Esophagus squamous epithelium (tissue), 5 donors: ENCODE measurements around the gene GNL2. TPM values are rescaled to one million over a fixed set of nuclear protein-coding genes. Genes with fewer than 3 reads are reported as not detected.

Experiments
- DNase-seq: peaks from one replicate; lab custom pipeline; 2025; lab: John Stamatoyannopoulos, UW
- H3K27ac ChIP-seq, 4 donors: fragments of 200-600 bp; sonication (generic); one replicate each; pipeline ENCODE4 v1.5.1; 2016 to 2019; ENCODE audit warnings: mild to moderate bottlenecking in 1 of 4
- H3K27me3 ChIP-seq, 4 donors: fragments of 200-600 bp; sonication (generic); 1 replicate in 3 of 4; 2 replicates in 1 of 4; pipeline versions ENCODE4 v1.5.1 to v1.6.0; 2017 to 2021; ENCODE audit warnings: antibody characterized with exemption in 1 of 4
- H3K36me3 ChIP-seq, 3 donors: fragments of 200-600 bp; sonication (generic); one replicate each; pipeline ENCODE4 v1.5.1; 2016 to 2019
- H3K4me1 ChIP-seq, 3 donors: fragments of 200-600 bp; sonication (generic); one replicate each; pipeline ENCODE4 v1.5.1; 2017 to 2019
- H3K4me3 ChIP-seq, 4 donors: fragments of 200-600 bp; sonication (generic); 1 replicate in 3 of 4; 2 replicates in 1 of 4; pipeline ENCODE4 v1.5.1; 2016 to 2019; ENCODE audit warnings: mild to moderate bottlenecking in 2 of 4, moderate library complexity in 1 of 4
- H3K9me3 ChIP-seq, 3 donors: fragments of 200-600 bp; sonication (generic); one replicate each; pipeline ENCODE4 v1.5.1; 2016 to 2019
- POLR2A ChIP-seq, 4 donors: fragments of 450-650 bp; IDR thresholded peaks; one replicate each; pipeline ENCODE4 v1.6.1; 2017; ENCODE audit warnings: antibody characterized with exemption in 4 of 4, mild to moderate bottlenecking in 4 of 4, moderate library complexity in 3 of 4
- WGBS, 2 donors: methylation state at CpG; one replicate each; pipeline ENCODE4 v1.1.5; 2018; 5-methylcytosine and 5-hydroxymethylcytosine counted together
- intact Hi-C: fragments of 100-400 bp; cut with DNase I; formaldehyde crosslinking; loops from one replicate; pipeline ENCODE4 v1.15.0; 2022
- total RNA-seq, 4 donors: library from RNA; depleted of rRNA; stranded (reverse); fragments of >200 nt; gene quantifications; one replicate each; pipeline ENCODE4 v1.1.0, GENCODE V29; 2016
- TF ChIP-seq, protein P1 (sequence below), 6 experiments: fragments of 450-650 bp in 4 of 6; fragments of 200-600 bp in 2 of 6; sonication (generic) in 2 of 6; IDR thresholded peaks; one replicate each; pipeline ENCODE4 v1.5.1; 2016 to 2019; ENCODE audit warnings: antibody characterized with exemption in 6 of 6, mild to moderate bottlenecking in 4 of 6, moderate library complexity in 4 of 6
- donor health status: DM: yes; HTN: yes; CAD: no.

The GNL2 gene
- total RNA-seq, 4 donors from 2014 or later = 27.5 to 53.2 (median 37.1) TPM

GRCh38 chr1:37621326-37621870 lies 25.7 kb upstream of the GNL2 start:
- no peaks in the 10 kb centered on the region for H3K9me3 ChIP-seq
- H3K27ac ChIP-seq = no peak overlapping the region
- H3K4me1 ChIP-seq = no peaks in the 10 kb centered on the region
- no peaks in the 10 kb centered on the region for H3K36me3 ChIP-seq
- TF ChIP-seq, protein P1, sequence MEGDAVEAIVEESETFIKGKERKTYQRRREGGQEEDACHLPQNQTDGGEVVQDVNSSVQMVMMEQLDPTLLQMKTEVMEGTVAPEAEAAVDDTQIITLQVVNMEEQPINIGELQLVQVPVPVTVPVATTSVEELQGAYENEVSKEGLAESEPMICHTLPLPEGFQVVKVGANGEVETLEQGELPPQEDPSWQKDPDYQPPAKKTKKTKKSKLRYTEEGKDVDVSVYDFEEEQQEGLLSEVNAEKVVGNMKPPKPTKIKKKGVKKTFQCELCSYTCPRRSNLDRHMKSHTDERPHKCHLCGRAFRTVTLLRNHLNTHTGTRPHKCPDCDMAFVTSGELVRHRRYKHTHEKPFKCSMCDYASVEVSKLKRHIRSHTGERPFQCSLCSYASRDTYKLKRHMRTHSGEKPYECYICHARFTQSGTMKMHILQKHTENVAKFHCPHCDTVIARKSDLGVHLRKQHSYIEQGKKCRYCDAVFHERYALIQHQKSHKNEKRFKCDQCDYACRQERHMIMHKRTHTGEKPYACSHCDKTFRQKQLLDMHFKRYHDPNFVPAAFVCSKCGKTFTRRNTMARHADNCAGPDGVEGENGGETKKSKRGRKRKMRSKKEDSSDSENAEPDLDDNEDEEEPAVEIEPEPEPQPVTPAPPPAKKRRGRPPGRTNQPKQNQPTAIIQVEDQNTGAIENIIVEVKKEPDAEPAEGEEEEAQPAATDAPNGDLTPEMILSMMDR (IDR thresholded peaks at IDR 0.05) = no peak
- TF ChIP-seq POLR2A (IDR thresholded peaks at IDR 0.05) = no peak
- DNase-seq = no peak
- intact Hi-C loops = no loop called here
- H3K4me3 ChIP-seq = no peak overlapping the region
- H3K27me3 ChIP-seq = peaks cover 0 to 80% (median 0%) of the 10 kb centered on the region in 4 donors
- 52 to 54% methylated on average over 10 of the region's 10 CpGs for WGBS, 2 donors

DNA sequence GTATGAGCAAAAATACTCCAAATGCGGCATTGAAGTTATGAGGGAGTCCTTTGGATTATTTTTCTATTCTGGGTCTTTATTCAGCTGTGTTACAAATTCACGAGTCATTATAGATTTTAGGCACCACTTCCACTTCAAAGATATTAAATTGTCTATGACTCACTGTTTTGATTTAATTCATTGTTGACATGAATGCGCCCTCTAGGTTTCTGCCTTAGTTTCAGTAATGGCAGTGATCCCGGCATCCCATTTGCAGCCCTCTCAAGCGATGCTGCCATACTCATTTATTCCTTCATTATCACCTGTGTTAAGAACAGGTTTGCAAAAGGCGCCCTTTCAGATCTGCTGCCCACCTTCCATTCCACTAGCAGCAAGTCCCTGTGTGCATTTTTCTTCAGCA lies 25.0 kb upstream of the GNL2 start:
- H3K4me1 ChIP-seq = no peaks in the 10 kb centered on the region
- WGBS, 2 donors = 50 to 72% methylated on average over 5 to 6 of the region's 6 CpGs
- DNase-seq = no peak
- H3K9me3 ChIP-seq = no peaks in the 10 kb centered on the region
- TF ChIP-seq, protein P1 (IDR thresholded peaks at IDR 0.05) = no peak
- no peak for TF ChIP-seq POLR2A (IDR thresholded peaks at IDR 0.05)
- intact Hi-C loops = no loop called here
- no peaks in the 10 kb centered on the region for H3K36me3 ChIP-seq
- peaks cover 0 to 80% (median 0%) of the 10 kb centered on the region in 4 donors for H3K27me3 ChIP-seq
- H3K27ac ChIP-seq = no peak overlapping the region
- H3K4me3 ChIP-seq = no peak overlapping the region

DNA sequence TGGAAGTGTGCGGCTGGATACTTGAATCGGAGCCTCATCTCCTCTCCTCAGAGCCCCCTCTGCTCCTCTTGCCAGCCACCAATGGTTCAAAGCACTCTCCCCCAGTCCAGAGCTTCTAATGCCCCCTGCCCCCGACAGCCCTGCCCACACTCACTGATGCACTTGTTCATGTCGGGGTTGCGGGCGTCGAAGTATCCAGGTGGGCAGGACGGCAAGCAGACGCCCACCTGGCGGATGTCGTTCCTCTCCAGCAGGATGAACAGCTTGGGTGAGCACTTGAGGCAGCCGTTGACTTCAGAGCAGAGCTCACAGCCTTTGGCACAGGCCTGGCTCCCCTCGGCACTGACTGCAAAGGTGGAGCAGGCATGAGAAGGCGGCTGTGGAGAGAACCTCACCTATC lies 20.6 kb upstream of the GNL2 start:
- Histone ChIP-seq H3K27ac (no peak overlapping the region), H3K27me3 (peaks cover 0 to 81% (median 0%) of the 10 kb centered on the region in 4 donors), H3K4me3 (no peak overlapping the region), H3K36me3 (no peaks in the 10 kb centered on the region), H3K9me3 (no peaks in the 10 kb centered on the region), H3K4me1 (no peaks in the 10 kb centered on the region)
- intact Hi-C loops = no loop called here
- TF ChIP-seq, protein P1 (IDR thresholded peaks at IDR 0.05) = no peak
- no peak for TF ChIP-seq POLR2A (IDR thresholded peaks at IDR 0.05)
- DNase-seq = no peak
- WGBS, 2 donors = 78 to 84% methylated on average over 4 to 10 of the region's 14 CpGs

GRCh38 chr1:37614105-37614504 lies 18.4 kb upstream of the GNL2 start:
- intact Hi-C loops = no loop called here
- TF ChIP-seq, protein P1 (IDR thresholded peaks at IDR 0.05) = no peak
- no peak for TF ChIP-seq POLR2A (IDR thresholded peaks at IDR 0.05)
- H3K9me3 ChIP-seq = no peaks in the 10 kb centered on the region
- H3K4me1 ChIP-seq = no peaks in the 10 kb centered on the region
- H3K36me3 ChIP-seq = no peaks in the 10 kb centered on the region
- no peak overlapping the region for H3K27ac ChIP-seq
- DNase-seq = no peak
- H3K27me3 ChIP-seq = peaks cover 0 to 62% (median 0%) of the 10 kb centered on the region in 4 donors
- 93% methylated on average over 3 of the region's 5 CpGs; no CpG with 5 or more reads in 1 of the 2 donors for WGBS, 2 donors
- H3K4me3 ChIP-seq = no peak overlapping the region

- no peak overlapping the region for H3K4me3 ChIP-seq
- DNase-seq = no peak
- no peaks in the 10 kb centered on the region for H3K4me1 ChIP-seq
- no peaks in the 10 kb centered on the region for H3K36me3 ChIP-seq
- TF ChIP-seq POLR2A (IDR thresholded peaks at IDR 0.05) = no peak
- TF ChIP-seq, protein P1 (IDR thresholded peaks at IDR 0.05) = no peak
- WGBS, 2 donors = 56 to 73% methylated on average over 2 to 3 of the region's 4 CpGs
- H3K27me3 ChIP-seq = peaks cover 0 to 67% (median 0%) of the 10 kb centered on the region in 4 donors
- H3K9me3 ChIP-seq = no peaks in the 10 kb centered on the region
- intact Hi-C loops = no loop called here
- H3K27ac ChIP-seq = no peak overlapping the region
These were observed 16.4 kb upstream of the GNL2 start for GRCh38 chr1:37612186-37612585.
